Muscle layer of duodenum (tissue), 2 donors: ENCODE results near the gene PAPSS1.

Source experiments
- H3K27ac ChIP-seq: one replicate; pipeline ENCODE4 v1.7.0; 2013; ENCODE audit warnings: mild to moderate bottlenecking, low read length
- H3K27me3 ChIP-seq: one replicate; pipeline ENCODE4 v1.7.0; 2013; ENCODE audit warnings: low read depth, mild to moderate bottlenecking, control low read depth, low read length
- H3K36me3 ChIP-seq, 2 donors: one replicate each; pipeline ENCODE4 v1.7.0; 2013; ENCODE audit warnings: low read length in 2 of 2, control low read depth in 1 of 2, mild to moderate bottlenecking in 1 of 2; ENCODE audit not compliant: insufficient read depth in 2 of 2, control insufficient read depth in 1 of 2
- H3K4me1 ChIP-seq, 2 donors: one replicate each; pipeline ENCODE4 v1.7.0; 2013; ENCODE audit warnings: low read length in 2 of 2, mild to moderate bottlenecking in 2 of 2, control low read depth in 1 of 2, moderate library complexity in 1 of 2; ENCODE audit not compliant: insufficient read depth in 2 of 2, control insufficient read depth in 1 of 2
- H3K4me3 ChIP-seq, 2 donors: one replicate each; pipeline ENCODE4 v1.7.0; 2013; ENCODE audit warnings: low read length in 2 of 2, low read depth in 1 of 2, mild to moderate bottlenecking in 1 of 2
- H3K9me3 ChIP-seq, 2 donors: one replicate each; pipeline ENCODE4 v1.7.0; 2013; ENCODE audit warnings: low read length in 2 of 2, control low read depth in 1 of 2, mild to moderate bottlenecking in 1 of 2; ENCODE audit not compliant: control insufficient read depth in 1 of 2
- donor health status: healthy.

The PAPSS1 gene

DNA sequence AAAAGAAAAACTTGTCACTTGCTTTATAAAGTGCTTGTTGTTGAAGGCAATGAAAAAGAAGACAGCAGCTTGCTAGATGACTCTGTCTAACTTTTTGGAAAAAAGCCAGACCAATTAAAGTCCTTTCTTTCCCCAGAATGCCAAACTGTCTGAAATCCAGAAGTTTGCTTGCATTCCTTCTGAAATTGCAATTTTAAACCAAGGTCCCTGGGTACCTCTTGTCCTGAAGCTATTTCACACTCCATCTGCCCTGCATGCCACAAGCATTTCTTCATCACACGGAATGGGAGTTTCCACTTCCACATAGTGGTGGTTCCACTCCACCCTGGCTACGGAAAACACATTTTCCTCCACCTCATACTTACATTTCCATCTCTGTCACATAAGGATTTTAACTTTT lies 101.0 kb downstream of the PAPSS1 start:
- no peak overlapping the region for H3K27ac ChIP-seq
- no peaks in the 10 kb centered on the region for H3K27me3 ChIP-seq
- H3K9me3 ChIP-seq: no peaks in the 10 kb centered on the region

GRCh38 chr4:107618656-107619055 lies 101.4 kb downstream of the PAPSS1 start:
- H3K4me1 ChIP-seq: no peaks in the 10 kb centered on the region
- peaks cover 0 to 13% of the 10 kb centered on the region in 2 donors for H3K36me3 ChIP-seq
- no peak overlapping the region for H3K4me3 ChIP-seq
- no peaks in the 10 kb centered on the region for H3K9me3 ChIP-seq
- no peak overlapping the region for H3K27ac ChIP-seq
- H3K27me3 ChIP-seq: no peaks in the 10 kb centered on the region

More for the DNA sequence above, 101.0 kb downstream of the PAPSS1 start:
- Histone ChIP-seq H3K36me3 (peaks cover 0 to 17% of the 10 kb centered on the region in 2 donors), H3K4me1 (no peaks in the 10 kb centered on the region), H3K4me3 (no peak overlapping the region)

DNA sequence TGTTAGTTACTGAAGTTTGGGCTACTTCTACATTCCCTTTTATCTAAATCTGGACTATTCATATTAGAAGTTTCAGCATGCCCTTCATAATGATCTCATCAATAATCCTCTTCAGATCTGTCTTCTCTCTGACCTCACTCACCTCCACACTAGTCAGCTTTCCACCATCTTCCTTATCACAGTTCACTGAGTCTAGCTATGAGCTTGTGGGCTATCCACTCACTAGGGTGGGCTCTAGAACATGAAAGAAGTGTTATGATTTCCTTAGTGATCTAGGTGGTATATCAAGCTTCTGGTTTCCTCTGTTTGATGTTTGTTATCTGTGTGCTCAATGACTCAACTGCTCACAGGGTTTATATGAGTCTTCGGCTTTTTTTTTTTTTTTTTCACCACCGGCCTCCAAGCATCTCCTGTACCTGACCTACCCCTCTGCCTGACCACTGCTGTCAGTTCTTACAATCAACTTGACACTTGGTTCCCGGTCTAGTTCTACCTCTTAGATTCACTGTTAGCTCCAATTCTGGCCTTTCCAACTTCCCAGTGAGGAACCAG lies 103.1 kb downstream of the PAPSS1 start:
- H3K27me3 ChIP-seq: no peaks in the 10 kb centered on the region
- H3K27ac ChIP-seq: no peak overlapping the region
- H3K4me3 ChIP-seq: no peak overlapping the region
- no peaks in the 10 kb centered on the region for H3K4me1 ChIP-seq
- peaks cover 0 to 10% of the 10 kb centered on the region in 2 donors for H3K36me3 ChIP-seq
- no peaks in the 10 kb centered on the region for H3K9me3 ChIP-seq

DNA sequence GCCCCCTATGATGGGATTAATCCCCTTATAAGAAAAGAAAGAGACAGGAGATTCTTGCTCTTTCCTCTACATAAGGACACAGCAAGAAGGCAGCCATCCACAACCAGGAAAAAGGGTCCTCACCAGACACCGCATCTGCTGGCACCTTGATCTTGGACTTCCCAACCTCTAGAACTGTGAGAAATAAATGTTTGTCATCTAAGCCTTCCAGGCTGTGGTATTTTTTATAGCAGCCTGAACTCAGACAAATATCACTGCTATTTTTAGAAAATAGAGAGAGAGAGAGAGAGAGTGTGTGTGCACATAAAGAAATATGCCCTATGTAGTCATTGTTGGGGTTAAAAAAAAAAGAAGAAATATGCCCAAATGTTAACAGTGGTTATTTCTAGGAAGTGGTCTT lies 104.2 kb downstream of the PAPSS1 start:
- Histone ChIP-seq H3K27ac (no peak overlapping the region), H3K36me3 (peaks cover 0 to 10% of the 10 kb centered on the region in 2 donors), H3K4me1 (no peaks in the 10 kb centered on the region), H3K27me3 (no peaks in the 10 kb centered on the region), H3K4me3 (no peak overlapping the region), H3K9me3 (no peaks in the 10 kb centered on the region)

DNA sequence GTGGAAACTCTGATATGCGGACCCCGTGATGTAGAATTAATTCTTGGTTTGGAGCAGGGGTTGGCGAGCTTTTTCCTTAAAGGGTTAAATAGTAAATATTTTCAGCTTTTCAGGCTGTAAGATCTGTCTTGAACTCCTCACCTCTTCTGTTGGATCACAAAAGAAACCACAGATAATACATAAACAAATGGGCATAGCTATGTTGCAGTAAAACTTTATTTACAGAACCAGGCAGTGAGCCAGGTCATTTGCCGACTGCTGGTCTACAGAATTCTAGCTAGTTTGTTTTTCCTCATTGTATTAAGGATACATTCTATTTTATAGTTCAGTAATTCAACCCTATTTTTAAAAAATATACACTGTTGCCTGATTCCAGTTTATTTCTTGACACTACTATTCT lies 116.6 kb downstream of the PAPSS1 start:
- Histone ChIP-seq H3K4me3 (no peak overlapping the region), H3K27me3 (no peaks in the 10 kb centered on the region), H3K36me3 (no peaks in the 10 kb centered on the region), H3K27ac (no peak overlapping the region), H3K9me3 (no peaks in the 10 kb centered on the region), H3K4me1 (no peaks in the 10 kb centered on the region)

DNA sequence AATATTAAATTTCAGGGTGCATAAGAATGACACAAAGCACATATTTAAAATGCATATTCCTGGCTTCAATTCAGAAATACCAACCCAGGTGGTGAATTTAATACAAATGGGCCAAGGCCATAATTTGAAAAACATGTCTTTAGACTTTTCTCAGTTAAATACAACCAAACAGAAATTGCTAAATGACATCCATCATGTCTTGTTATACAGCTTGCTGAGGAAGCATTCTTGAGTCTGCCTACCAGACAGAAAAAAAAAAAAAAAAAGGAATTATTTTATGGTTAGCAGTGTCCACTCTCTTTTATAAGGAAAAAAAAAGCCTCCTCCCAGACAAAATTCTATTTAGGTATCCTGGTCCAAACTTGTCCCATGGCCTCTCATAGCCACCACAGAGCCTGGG lies 119.1 kb downstream of the PAPSS1 start:
- H3K4me1 ChIP-seq: no peaks in the 10 kb centered on the region
- no peaks in the 10 kb centered on the region for H3K27me3 ChIP-seq
- no peak overlapping the region for H3K4me3 ChIP-seq
- no peaks in the 10 kb centered on the region for H3K9me3 ChIP-seq
- H3K36me3 ChIP-seq: no peaks in the 10 kb centered on the region
- H3K27ac ChIP-seq: no peak overlapping the region

DNA sequence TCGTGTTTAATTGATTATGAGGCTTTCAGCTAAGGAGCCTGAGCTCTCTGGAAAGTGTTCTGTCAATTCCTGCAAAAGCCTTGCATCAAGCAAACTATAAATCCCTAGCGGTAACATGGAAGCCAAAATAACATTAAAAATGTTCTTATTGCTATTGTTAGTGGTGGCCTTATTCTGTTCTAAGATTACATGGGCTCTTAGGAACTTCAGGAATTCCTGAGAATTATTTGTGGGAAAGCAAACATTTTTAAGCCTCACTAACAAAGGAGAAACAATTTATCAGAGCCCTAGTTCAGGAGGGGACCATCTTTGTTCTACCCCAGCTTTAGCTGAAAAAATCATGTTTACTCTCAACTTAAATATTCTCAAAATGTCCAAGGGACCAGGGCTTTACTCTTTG lies 119.6 kb downstream of the PAPSS1 start:
- Histone ChIP-seq H3K4me3 (no peak overlapping the region), H3K36me3 (no peaks in the 10 kb centered on the region), H3K27ac (no peak overlapping the region), H3K27me3 (no peaks in the 10 kb centered on the region), H3K9me3 (no peaks in the 10 kb centered on the region), H3K4me1 (no peaks in the 10 kb centered on the region)

DNA sequence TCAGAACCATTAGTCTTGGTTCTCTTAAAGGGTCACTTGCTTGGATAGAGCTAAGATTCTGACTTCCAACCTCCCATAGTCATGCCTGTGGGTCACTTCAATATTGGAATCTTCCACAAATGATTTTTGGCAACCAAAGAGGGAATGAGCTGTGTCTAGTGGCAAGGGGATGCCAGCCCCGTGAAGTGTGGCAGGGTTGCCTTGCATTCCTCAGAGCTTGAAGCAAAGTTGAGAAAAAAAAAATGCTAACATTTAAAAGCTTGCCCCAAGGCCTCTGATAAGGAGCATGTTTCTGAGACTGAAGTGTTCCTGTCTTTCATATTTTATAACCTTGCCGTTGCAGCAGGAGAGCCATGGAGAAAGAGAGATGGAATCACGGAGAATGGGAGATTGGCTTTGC lies 120.2 kb downstream of the PAPSS1 start:
- H3K4me1 ChIP-seq: no peaks in the 10 kb centered on the region
- H3K27me3 ChIP-seq: no peaks in the 10 kb centered on the region
- no peaks in the 10 kb centered on the region for H3K36me3 ChIP-seq
- no peak overlapping the region for H3K4me3 ChIP-seq
- H3K27ac ChIP-seq: no peak overlapping the region
- H3K9me3 ChIP-seq: no peaks in the 10 kb centered on the region

DNA sequence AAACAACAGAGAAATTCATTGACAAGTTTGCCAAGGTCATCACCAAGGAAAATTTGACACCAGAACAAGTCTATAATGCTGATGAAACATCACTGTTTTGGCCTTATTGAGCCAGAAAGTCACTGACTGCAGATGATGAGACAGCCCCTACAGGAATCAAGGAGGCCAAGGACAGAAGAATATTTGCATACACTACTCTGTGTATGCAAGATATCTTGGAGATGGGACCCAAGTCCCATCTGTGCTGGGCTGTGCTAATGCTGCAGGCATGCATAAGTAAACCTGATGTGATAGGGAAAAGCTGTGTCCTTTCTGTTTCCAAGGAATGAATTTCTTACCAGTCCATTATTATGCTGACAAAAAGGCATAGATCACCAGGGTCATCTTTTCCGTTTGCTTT lies 126.8 kb downstream of the PAPSS1 start:
- Histone ChIP-seq H3K4me3 (no peak overlapping the region), H3K27ac (no peak overlapping the region), H3K9me3 (peaks cover 0 to 14% of the 10 kb centered on the region in 2 donors), H3K36me3 (no peaks in the 10 kb centered on the region), H3K27me3 (no peaks in the 10 kb centered on the region), H3K4me1 (no peaks in the 10 kb centered on the region)

DNA sequence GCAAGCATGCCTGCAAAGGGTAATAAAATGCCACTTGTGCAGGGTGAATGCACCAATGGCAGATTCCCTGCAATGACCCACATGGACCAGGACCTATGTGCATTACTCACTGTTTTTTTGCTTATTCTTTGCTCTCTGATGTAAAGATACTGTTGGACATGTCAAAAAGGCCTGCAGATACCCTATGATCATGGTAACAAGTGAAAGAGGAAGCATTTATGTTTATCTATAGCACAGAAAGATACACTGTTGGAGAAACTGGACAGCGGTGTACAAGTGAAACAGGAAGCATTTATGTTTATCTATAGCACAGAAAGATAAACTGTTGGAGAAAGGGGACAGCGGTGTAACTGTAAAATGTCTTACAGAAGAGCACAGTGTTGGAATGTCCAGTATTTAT lies 127.5 kb downstream of the PAPSS1 start:
- Histone ChIP-seq H3K27me3 (no peaks in the 10 kb centered on the region), H3K4me3 (no peak overlapping the region), H3K36me3 (no peaks in the 10 kb centered on the region), H3K4me1 (no peaks in the 10 kb centered on the region), H3K27ac (no peak overlapping the region), H3K9me3 (peaks cover 0 to 18% of the 10 kb centered on the region in 2 donors)

GRCh38 chr4:107589269-107589668 lies 130.8 kb downstream of the PAPSS1 start:
- H3K4me1 ChIP-seq: no peaks in the 10 kb centered on the region

GRCh38 chr4:107586371-107586770 lies 133.7 kb downstream of the PAPSS1 start:
- H3K27me3 ChIP-seq: no peaks in the 10 kb centered on the region
- H3K9me3 ChIP-seq: peaks cover 0 to 22% of the 10 kb centered on the region in 2 donors
- H3K4me1 ChIP-seq: no peaks in the 10 kb centered on the region
- H3K36me3 ChIP-seq: no peaks in the 10 kb centered on the region
- H3K4me3 ChIP-seq: no peak overlapping the region
- no peak overlapping the region for H3K27ac ChIP-seq

More at GRCh38 chr4:107589269-107589668, 130.8 kb downstream of the PAPSS1 start:
- H3K4me3 ChIP-seq: no peak overlapping the region
- no peaks in the 10 kb centered on the region for H3K27me3 ChIP-seq
- peaks cover 0 to 20% of the 10 kb centered on the region in 2 donors for H3K9me3 ChIP-seq
- no peaks in the 10 kb centered on the region for H3K36me3 ChIP-seq
- H3K27ac ChIP-seq: no peak overlapping the region
